Head of caudate nucleus (tissue), 42 donors: Measurements from ENCODE around the gene TOP3B.
A peak's percentile ranks its signal among the peaks of the same experiment; 100 is the strongest.
"Not testable (repeated sequence)": the region's sequence is repeated elsewhere in the genome, so short reads cannot be mapped to it uniquely, and the experiment has no call there.

ENCODE experiments used
- DNase-seq, 42 donors: peaks; one replicate each; pipeline versions ENCODE4 v3.0.0 to v3.0.0-alpha.2; 2020 to 2021; ENCODE audit warnings: mixed read lengths in 7 of 42
- intact Hi-C: fragments of 100-400 bp; cut with DNase I; formaldehyde crosslinking; loops from one replicate; pipeline ENCODE4 v1.15.0; 2022

Gene TOP3B

GRCh38 chr22:21920341-21921183 is 62.0 kb downstream of the TOP3B start:
- no peak for DNase-seq
- intact Hi-C loops, result no loop called here

GRCh38 chr22:21919526-21920307 is 62.9 kb downstream of the TOP3B start:
- peak in 29 of 42 donors; percentile 22 to 86 (median 58) for DNase-seq
- intact Hi-C loops, result no loop called here

GRCh38 chr22:21918466-21919185 is 64.0 kb downstream of the TOP3B start:
- intact Hi-C loops, result no loop called here
- DNase-seq, result no peak

GRCh38 chr22:21917959-21918261 is 64.7 kb downstream of the TOP3B start:
- intact Hi-C loops, result no loop called here
- DNase-seq, result no peak

GRCh38 chr22:21917181-21917958 is 65.2 kb downstream of the TOP3B start:
- DNase-seq, result peak in 6 of 42 donors; percentile 31 to 55 (median 40)
- intact Hi-C loops, result no loop called here

- no peak for DNase-seq
- intact Hi-C loops, result no loop called here
These were observed 66.2 kb downstream of the TOP3B start for GRCh38 chr22:21916309-21916918.

GRCh38 chr22:21915624-21916308 is 66.8 kb downstream of the TOP3B start:
- intact Hi-C loops, result no loop called here
- no peak for DNase-seq

- intact Hi-C loops, DNase-seq: not testable (repeated sequence)
These were observed 68.4 kb downstream of the TOP3B start for GRCh38 chr22:21914033-21914642.

GRCh38 chr22:21910367-21910766 is 72.2 kb downstream of the TOP3B start:
- intact Hi-C loops, result not testable (repeated sequence)
- DNase-seq, result peak in 3 of 42 donors; percentile 37 to 65 (median 39)

- no peak for DNase-seq
- intact Hi-C loops, result no loop called here
These were observed 72.7 kb downstream of the TOP3B start for GRCh38 chr22:21909871-21910270.

GRCh38 chr22:21907638-21908522 is 74.7 kb downstream of the TOP3B start:
- intact Hi-C loops, result no loop called here
- no peak for DNase-seq
